ENCODE measurements around the gene LRRC3C.

Gene LRRC3C

GRCh38 chr17:39950871-39951348, 23.4 kb downstream of the LRRC3C start:
- no peak for DNase-seq

DNA sequence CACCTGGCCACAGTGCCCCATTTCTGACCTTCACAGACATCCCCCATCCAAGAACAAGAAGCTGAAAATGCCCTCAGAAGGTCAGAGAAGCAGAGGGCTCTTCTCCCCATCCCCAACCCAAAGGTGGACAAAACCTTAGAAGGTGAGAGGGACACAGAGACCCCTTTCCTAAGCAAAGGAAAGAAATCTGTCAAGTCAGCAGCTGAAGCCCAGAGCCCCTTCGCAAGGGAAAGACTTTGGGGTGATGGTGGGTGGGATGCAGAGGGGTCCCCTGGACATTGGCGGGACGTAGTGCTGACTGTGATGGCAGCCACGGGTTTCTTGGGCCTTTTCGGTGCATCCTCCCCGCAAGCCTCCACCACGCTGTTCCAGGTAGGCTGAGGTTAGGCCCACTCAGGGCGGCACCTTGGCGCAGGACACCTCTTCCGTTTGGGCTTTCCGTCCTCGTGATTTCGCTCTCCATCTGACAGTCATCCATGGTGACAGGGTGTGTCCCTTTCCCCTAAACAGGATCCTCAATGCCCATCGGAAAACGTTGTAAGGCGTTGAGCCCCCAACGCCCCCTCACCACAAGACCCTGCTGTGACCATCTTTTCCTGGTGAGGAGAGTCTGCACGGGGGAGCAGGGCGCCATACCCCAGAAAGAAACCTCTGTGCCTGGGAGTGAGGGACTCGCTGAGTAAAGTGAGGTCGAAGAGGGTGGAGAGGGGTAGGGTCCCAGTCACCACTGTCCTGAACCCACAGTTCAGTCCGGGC, 24.6 kb downstream of the LRRC3C start:
- DNase-seq, result no peak

- DNase-seq, result no peak
Measured at GRCh38 chr17:39952680-39953470, 25.3 kb downstream of the LRRC3C start.

GRCh38 chr17:39953471-39953888, 25.9 kb downstream of the LRRC3C start:
- no peak for DNase-seq

DNA sequence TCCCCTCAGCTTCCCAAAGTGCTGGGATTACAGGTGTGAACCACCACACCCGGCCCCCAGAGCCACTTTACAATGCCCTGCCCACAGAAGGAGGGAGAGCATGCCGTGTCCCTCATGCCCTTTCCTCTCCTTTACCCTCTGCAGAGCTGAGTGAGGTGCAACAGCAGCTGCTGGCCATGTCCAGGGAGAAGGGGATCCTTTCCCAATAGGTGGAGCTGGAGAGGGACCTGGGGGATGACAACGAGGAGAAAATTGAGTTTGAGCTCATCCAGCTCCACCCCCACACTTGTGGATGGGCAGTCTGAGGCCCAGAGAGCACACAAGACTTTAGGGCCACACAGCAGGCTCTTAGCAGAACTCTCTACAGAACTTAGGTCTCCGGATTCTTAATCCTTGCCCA, 27.3 kb downstream of the LRRC3C start:
- DNase-seq, result no peak

DNA sequence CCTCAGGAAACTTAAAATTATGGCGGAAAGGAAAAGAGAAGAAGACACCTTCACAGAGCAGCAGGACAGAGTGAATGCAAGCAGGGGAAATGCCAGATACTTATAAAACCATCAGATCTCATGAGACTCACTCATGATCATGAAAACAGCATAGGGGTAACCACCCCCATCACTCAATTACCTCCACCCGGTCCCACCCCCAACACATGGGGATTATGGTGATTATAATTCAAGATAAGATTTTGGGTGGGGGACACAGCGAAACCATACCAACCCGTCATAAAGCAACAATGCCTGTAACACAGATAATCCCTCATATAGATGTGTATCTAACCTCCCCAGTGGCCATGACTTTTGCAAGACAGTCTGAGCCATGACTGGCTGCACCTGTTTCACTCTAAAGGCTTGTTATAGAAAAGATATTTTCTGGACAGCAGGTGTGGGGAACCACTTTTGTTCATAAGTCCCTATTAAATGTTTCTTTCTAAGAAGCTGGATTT, 28.2 kb downstream of the LRRC3C start:
- no peak for DNase-seq

DNA sequence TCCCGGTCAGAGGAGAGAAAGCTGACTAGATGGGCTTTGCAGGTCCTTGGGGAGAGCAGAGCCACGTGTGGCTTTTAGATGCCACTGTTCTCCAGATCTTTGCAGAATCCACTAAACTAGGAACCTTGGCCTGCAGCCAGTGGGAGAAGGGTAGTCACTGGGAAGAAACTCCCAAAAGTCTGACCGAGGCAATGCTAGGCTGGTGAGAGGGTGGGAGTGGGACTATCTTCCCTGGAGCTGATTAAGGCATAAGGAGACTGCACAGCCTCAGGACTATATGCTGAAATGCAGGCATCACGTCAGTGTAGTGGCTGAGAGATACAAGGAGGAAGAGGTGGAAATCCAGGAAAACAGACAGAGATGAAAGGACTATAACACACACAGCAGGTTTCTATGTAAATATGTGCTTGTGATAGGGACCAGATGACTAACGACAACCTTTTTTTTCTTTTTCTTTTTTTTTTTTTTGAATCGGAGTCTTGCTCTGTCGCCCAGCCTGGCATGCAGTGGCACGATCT, 33.1 kb downstream of the LRRC3C start:
- DNase-seq, result no peak

DNA sequence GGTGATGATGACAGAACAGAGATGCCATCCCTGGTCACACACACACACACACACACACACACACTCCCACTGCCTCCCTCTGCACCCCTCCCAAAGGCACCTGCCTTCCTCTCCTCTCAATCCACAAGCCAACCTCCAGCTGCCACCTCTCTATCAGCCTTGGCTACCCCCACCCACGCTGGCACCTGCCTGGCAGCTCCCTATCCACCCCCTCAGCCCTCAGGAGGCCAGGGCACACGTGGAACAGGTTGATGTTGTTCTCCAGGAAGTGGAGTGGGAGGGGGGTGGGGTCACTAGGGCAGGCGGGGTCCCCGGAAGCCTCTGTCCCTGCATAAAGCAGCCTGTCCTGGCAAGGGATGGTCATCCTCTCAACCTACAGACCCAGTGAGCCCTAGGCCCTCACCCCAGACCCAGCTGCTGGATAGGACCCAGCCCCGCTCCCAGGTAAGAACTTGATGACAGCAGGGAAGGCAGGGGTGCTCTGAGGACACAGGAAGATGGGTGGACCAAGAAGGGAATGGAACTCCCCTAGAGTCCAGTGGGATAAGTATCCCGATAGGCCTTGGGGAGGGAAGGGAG, 35.2 kb downstream of the LRRC3C start, which contains the start of gene GSDMA:
Gene GSDMA (plus strand): TSS at position 363 of the 579 bp plus-strand sequence. CDS start 2,684 bp downstream, outside the sequence.
- no peak for DNase-seq

- no peak for DNase-seq
Measured at GRCh38 chr17:39963829-39964228, 36.3 kb downstream of the LRRC3C start.

GRCh38 chr17:39965017-39965699, 37.6 kb downstream of the LRRC3C start:
- no peak for DNase-seq

- no peak for DNase-seq
Measured at GRCh38 chr17:39966771-39967170, 39.2 kb downstream of the LRRC3C start.

DNA sequence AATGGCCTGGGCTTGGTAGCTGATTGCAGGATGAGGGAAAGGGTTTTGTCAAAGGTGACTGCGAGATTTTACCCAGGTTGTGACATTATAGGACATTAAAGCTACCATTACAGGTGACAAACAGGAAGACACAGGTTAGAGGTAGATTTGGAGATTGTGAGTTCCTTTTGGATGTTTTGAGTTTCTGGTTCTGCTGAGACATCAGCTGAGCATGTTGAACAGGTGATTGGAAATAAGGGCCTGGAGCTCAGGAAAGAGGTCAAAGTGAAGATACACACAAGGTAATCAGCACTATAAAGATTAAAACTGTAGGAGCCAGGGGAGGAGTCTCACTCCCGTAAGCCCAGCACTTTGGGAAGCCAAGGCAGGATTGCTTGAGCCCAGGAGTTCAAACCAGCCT, 41.2 kb downstream of the LRRC3C start:
- no peak for DNase-seq

- DNase-seq, result no peak
Measured at GRCh38 chr17:39969375-39969774, 41.8 kb downstream of the LRRC3C start.

DNA sequence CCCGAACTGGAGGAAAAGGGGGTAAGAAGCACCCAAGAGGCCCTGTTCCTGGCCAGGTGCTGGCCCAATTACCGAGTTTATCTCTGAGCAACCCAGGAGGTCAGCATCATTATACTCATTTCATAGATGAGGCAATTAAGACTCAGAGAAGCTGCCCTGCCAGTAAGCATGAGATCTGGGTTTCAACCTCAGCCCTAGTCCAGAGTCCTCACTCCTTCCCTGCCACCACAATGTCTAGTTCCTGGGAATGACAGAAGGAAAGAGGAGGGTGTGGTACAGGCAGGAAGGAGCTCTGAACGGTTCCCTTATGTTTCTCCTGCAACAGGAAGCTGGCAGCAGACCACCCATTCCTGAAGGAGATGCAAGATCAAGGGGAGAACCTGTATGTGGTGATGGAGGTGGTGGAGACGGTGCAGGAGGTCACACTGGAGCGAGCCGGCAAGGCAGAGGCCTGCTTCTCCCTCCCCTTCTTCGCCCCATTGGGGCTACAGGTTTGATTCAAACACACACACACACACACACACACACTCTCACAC, 42.7 kb downstream of the LRRC3C start:
- DNase-seq, result no peak

GRCh38 chr17:39971076-39971603, 43.6 kb downstream of the LRRC3C start:
- DNase-seq, result no peak

- DNase-seq, result no peak
Measured at GRCh38 chr17:39972271-39972670, 44.7 kb downstream of the LRRC3C start.

DNA sequence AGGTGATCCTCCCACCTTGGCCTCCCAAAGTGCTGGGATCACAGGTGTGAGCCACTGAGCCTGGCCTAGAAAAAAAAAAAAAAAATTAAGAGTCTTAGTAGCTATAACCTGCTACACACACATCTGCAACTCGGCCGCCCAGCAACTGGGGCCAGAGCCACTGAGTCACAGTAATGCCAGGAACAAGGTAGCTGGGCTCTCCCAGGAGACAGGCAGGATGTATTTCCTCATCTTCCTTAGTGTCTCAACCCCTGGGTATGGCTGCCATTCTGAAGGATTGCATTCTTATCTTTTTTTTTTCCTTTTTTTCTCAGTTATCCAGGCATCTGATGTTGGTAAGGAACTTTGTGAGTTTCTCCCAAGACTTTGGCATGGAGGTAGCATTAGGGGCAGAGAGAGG, 46.0 kb downstream of the LRRC3C start:
- DNase-seq, result no peak

DNA sequence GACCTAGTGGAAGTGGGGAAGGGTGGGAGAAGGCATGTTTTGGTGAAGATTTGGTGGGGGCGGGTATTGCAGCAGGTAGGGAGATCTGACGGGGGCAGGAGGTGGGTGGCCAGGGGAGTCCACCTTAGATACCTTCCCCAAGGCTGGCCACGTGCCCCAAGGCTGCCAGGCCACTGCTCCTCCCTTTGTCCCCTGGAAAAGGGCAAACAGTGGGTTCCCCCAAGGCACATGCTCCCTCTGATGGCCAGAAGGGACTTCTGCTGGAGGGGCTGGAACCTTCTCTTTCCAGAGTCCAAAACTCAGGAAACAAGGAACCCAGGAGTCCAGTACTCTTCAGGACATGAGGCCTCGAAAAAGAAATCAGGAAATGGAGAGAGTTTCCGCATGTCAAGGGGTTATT, 46.9 kb downstream of the LRRC3C start:
- DNase-seq, result no peak

DNA sequence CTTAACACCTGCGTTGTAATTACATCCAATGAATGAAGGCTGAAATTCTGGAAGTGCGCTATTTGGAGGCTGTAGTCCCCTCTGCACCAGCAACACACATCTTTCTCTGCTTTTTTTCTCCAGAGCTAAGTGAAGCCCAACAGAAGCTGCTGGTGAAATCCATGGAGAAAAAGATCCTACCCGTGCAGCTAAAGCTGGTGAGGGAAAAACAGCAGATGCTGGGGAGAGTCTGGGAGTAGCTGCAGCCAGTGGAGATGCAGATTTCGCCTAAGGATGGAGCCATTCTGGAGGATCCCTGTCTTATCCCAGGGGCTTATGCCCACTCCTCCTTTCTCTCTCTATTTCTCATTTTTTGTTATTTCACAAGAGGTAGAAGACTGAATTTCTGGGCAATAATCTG, 48.3 kb downstream of the LRRC3C start:
- DNase-seq, result no peak

GRCh38 chr17:39979016-39979670, 51.6 kb downstream of the LRRC3C start:
- no peak for DNase-seq

DNA sequence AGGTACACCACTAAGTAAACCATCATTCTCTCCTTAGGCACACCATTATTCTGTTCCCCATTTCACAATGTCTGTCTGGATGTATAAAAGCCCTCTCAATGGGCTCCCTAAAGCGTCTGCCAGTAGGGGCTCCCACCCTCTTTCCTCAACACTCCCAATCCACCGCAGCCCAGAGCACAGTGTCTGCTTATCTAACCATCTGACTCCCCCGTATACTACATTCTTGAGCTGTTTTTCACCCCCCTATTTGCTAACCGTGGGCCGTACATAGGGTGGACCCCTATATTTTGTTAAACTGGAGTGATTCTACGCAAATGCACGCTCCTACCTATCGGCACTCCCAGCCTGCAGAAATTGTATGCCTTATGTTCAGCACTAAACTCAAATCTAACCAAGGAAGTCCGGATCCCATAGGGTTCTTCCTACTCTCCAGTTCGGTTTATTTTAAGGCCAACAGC, 52.4 kb downstream of the LRRC3C start:
- DNase-seq, result no peak
